Thyroid gland (tissue), 4 donors: ENCODE data around the gene TELO2. TPM values are rescaled to one million over a fixed set of nuclear protein-coding genes. Genes with fewer than 3 reads are reported as not detected.
A peak's percentile ranks its signal among the peaks of the same experiment; 100 is the strongest.

ENCODE experiments used
- DNase-seq, 2 donors: peaks; one replicate each; pipeline ENCODE4 v3.0.0-alpha.2; 2019
- H3K27ac ChIP-seq, 3 donors: fragments of 200-600 bp; sonication (generic); 1 replicate in 2 of 3; 2 replicates in 1 of 3; pipeline ENCODE4 v1.5.1; 2016 to 2019; ENCODE audit warnings: mild to moderate bottlenecking in 1 of 3, moderate library complexity in 1 of 3
- H3K27me3 ChIP-seq: fragments of 200-600 bp; sonication (generic); one replicate; pipeline ENCODE4 v1.5.1; 2019
- H3K36me3 ChIP-seq, 2 donors: fragments of 200-600 bp; sonication (generic); one replicate each; pipeline ENCODE4 v1.5.1; 2016 to 2019
- H3K4me1 ChIP-seq, 2 donors: fragments of 200-600 bp; sonication (generic); one replicate each; pipeline ENCODE4 v1.5.1; 2017 to 2019
- H3K4me3 ChIP-seq, 3 donors: fragments of 200-600 bp; sonication (generic); replicated peaks in 1 of 3; 1 replicate in 2 of 3; 2 replicates in 1 of 3; pipeline ENCODE4 v1.5.1; 2016; ENCODE audit warnings: mild to moderate bottlenecking in 1 of 3
- H3K9me3 ChIP-seq: fragments of 200-600 bp; sonication (generic); one replicate; pipeline ENCODE4 v1.5.1; 2017
- CTCF ChIP-seq, 6 experiments: fragments of 200-600 bp in 3 of 6; fragments of 450-650 bp in 3 of 6; sonication (generic) in 3 of 6; IDR thresholded peaks; one replicate each; pipeline ENCODE4 v1.5.1; 2016 to 2019; ENCODE audit warnings: antibody characterized with exemption in 6 of 6, mild to moderate bottlenecking in 2 of 6, inconsistent platforms in 1 of 6, moderate library complexity in 1 of 6
- POLR2A ChIP-seq, 2 donors: fragments of 450-650 bp; IDR thresholded peaks; one replicate each; pipeline ENCODE4 v1.6.1; 2017; ENCODE audit warnings: antibody characterized with exemption in 2 of 2, mild to moderate bottlenecking in 2 of 2, moderate library complexity in 1 of 2
- WGBS, 2 donors: methylation state at CpG; one replicate each; pipeline ENCODE4 v1.1.5; 2017; 5-methylcytosine and 5-hydroxymethylcytosine counted together
- intact Hi-C: fragments of 100-400 bp; cut with DNase I; formaldehyde crosslinking; loops from one replicate; pipeline ENCODE4 v1.15.1; 2023
- total RNA-seq, 4 donors: library from RNA; depleted of rRNA; stranded (reverse); fragments of >200 nt; gene quantifications; one replicate each; pipeline ENCODE4 v1.2.3, GENCODE V29; 2016

Gene TELO2
- total RNA-seq, 4 donors from 2014 or later = 12.5 to 19.4 (median 12.8) TPM

DNA sequence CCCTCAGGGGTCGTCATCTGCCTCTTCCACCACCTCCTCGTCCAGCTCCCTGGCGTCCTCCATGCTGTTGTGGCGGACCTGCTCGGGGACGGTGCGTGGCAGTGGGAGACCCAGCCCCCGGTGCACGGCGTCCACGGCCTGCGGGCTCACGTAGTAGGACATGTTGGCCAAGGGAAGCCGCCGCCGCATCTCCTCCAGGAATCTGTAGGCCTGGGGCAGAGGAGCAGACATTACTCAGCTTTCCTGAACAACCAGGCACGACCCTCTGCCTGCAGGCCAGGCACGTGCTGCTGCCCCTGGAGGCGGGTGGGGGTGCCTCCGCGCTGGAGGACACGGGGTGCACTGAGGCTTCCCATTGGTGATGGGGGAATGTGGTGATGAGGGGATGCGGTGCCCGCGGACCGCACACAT lies 17.8 kb downstream of the TELO2 start:
- intact Hi-C loops = no loop called here
- no peak overlapping the region for H3K27ac ChIP-seq
- 87 to 96% methylated on average over 14 to 26 of the region's 26 CpGs for WGBS, 2 donors

DNA sequence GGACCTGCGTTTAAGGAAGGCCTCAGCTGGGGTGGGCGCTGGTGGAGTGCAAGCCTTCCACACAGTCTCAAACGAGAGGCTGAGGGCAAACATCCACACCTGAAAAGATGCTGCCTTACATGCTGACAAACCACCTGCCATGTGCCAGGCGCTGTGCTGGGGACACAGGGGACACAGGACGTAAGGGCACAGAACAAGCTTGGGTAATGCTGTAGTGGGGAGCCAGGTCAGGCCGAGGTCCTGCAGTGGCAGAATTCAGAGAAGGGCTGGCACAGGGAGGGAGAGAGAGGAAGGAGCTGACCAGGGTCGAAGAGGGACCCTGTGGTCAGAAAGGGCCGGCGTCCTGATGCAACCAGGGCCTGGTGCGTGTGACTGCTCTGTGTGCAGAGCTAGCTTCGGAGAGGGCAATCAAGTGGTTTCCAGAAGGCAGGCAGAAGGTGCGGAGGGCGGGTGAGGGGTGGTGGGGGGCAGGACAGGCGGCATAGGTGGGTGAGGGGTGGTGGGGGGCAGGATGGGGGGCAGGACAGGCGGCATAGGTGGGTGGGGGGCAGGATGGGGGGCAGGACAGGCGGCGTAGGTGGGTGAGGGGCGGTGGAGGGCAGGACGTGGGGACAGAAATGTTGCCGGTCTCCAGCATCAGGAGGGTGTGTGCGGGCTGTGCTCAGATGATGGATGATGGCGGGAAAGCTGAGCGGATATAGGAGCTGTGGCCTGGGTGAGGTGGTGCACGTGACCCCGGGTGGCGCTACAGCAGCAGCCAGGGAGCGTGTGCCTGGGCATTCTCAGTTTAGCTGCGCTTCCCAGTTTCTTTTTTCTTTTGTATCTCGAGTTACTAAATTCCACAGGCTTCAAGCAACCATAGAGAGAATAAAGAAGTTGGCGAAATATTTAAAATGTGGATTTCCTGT lies 18.8 kb downstream of the TELO2 start:
- H3K9me3 ChIP-seq = no peaks in the 10 kb centered on the region
- peaks cover 0 to 7% of the 10 kb centered on the region in 2 donors for H3K4me1 ChIP-seq
- TF ChIP-seq CTCF (IDR thresholded peaks at IDR 0.05) (no peak), POLR2A (IDR thresholded peaks at IDR 0.05) (no peak)
- peak overlapping the region in 1 of 3 donors; percentile 53 for H3K27ac ChIP-seq
- peaks cover 7 to 14% of the 10 kb centered on the region in 2 donors for H3K36me3 ChIP-seq
- 79 to 82% methylated on average over 29 to 30 of the region's 30 CpGs for WGBS, 2 donors
- no peaks in the 10 kb centered on the region for H3K27me3 ChIP-seq
- DNase-seq = no peak
- intact Hi-C loops = no loop called here
- no peak overlapping the region for H3K4me3 ChIP-seq

More for the DNA sequence above, 17.8 kb downstream of the TELO2 start:
- H3K27me3 ChIP-seq = no peaks in the 10 kb centered on the region
- no peak for DNase-seq
- peaks cover 0 to 7% of the 10 kb centered on the region in 2 donors for H3K4me1 ChIP-seq
- no peak overlapping the region for H3K4me3 ChIP-seq
- H3K36me3 ChIP-seq = peaks cover 7 to 14% of the 10 kb centered on the region in 2 donors
- no peaks in the 10 kb centered on the region for H3K9me3 ChIP-seq
- TF ChIP-seq POLR2A (IDR thresholded peaks at IDR 0.05) (no peak), CTCF (IDR thresholded peaks at IDR 0.05) (no peak)

- H3K27me3 ChIP-seq = no peaks in the 10 kb centered on the region
- H3K36me3 ChIP-seq = peaks cover 7 to 14% of the 10 kb centered on the region in 2 donors
- 78 to 84% methylated on average over 15 of the region's 15 CpGs for WGBS, 2 donors
- no peaks in the 10 kb centered on the region for H3K9me3 ChIP-seq
- H3K4me3 ChIP-seq = no peak overlapping the region
- peaks cover 0 to 7% of the 10 kb centered on the region in 2 donors for H3K4me1 ChIP-seq
- peak overlapping the region in 1 of 3 donors; percentile 53 for H3K27ac ChIP-seq
- intact Hi-C loops = no loop called here
- TF ChIP-seq POLR2A (IDR thresholded peaks at IDR 0.05) = no peak
- no peak for TF ChIP-seq CTCF (IDR thresholded peaks at IDR 0.05)
- no peak for DNase-seq
Measured at GRCh38 chr16:1512774-1513173, 19.6 kb downstream of the TELO2 start.

GRCh38 chr16:1514507-1514906 lies 21.3 kb downstream of the TELO2 start:
- DNase-seq = no peak
- Histone ChIP-seq H3K4me1 (peaks cover 0 to 2% of the 10 kb centered on the region in 2 donors), H3K9me3 (no peaks in the 10 kb centered on the region), H3K27me3 (no peaks in the 10 kb centered on the region), H3K4me3 (no peak overlapping the region), H3K36me3 (peaks cover 12 to 23% of the 10 kb centered on the region in 2 donors), H3K27ac (no peak overlapping the region)
- no peak for TF ChIP-seq POLR2A (IDR thresholded peaks at IDR 0.05)
- intact Hi-C loops = no loop called here
- 99% methylated on average over 3 of the region's 3 CpGs for WGBS, 2 donors

GRCh38 chr16:1518626-1519135 lies 25.5 kb downstream of the TELO2 start:
- peaks cover 26 to 38% of the 10 kb centered on the region in 2 donors for H3K36me3 ChIP-seq
- TF ChIP-seq CTCF (IDR thresholded peaks at IDR 0.05) = no peak
- no peak for TF ChIP-seq POLR2A (IDR thresholded peaks at IDR 0.05)
- no peak for DNase-seq
- H3K4me3 ChIP-seq = no peak overlapping the region
- no peaks in the 10 kb centered on the region for H3K9me3 ChIP-seq
- intact Hi-C loops = no loop called here
- H3K27ac ChIP-seq = no peak overlapping the region
- no peaks in the 10 kb centered on the region for H3K4me1 ChIP-seq
- no peaks in the 10 kb centered on the region for H3K27me3 ChIP-seq
- WGBS, 2 donors = 93 to 95% methylated on average over 7 to 11 of the region's 16 CpGs
